BLaER1 (cell line): ENCODE results near the gene BMP7.

ENCODE experiments used
- H3K27ac ChIP-seq: shearing (Covaris generic); formaldehyde crosslinking; 2 replicates; pipeline ENCODE4 v1.8.1; 2022
- H3K27me3 ChIP-seq: shearing (Covaris generic); formaldehyde crosslinking; 2 replicates; pipeline ENCODE4 v1.8.1; 2022
- H3K36me3 ChIP-seq: shearing (Covaris generic); formaldehyde crosslinking; 2 replicates; pipeline ENCODE4 v1.8.1; 2022
- H3K4me1 ChIP-seq: shearing (Covaris generic); formaldehyde crosslinking; 2 replicates; pipeline ENCODE4 v1.8.1; 2022
- H3K4me2 ChIP-seq: shearing (Covaris generic); formaldehyde crosslinking; 2 replicates; pipeline ENCODE4 v1.8.1; 2022
- H3K4me3 ChIP-seq: shearing (Covaris generic); formaldehyde crosslinking; 2 replicates; pipeline ENCODE4 v1.8.1; 2022
- H3K9ac ChIP-seq: shearing (Covaris generic); formaldehyde crosslinking; 2 replicates; pipeline ENCODE4 v1.8.1; 2022
- H3K9me3 ChIP-seq: shearing (Covaris generic); formaldehyde crosslinking; 2 replicates; pipeline ENCODE4 v1.8.1; 2022
- H4K20me1 ChIP-seq: shearing (Covaris generic); formaldehyde crosslinking; 2 replicates; pipeline ENCODE4 v1.8.1; 2022
- Cebpa-rat ChIP-seq: shearing (Covaris generic); IDR thresholded peaks from 2 replicates; pipeline ENCODE4 v1.8.1; 2022

Gene BMP7

GRCh38 chr20:57210054-57210910, 56.2 kb downstream of the BMP7 start:
- Histone ChIP-seq H3K4me1 (peaks cover 19% of the 10 kb centered on the region), H3K36me3 (no peaks in the 10 kb centered on the region), H3K9ac (no peak overlapping the region), H3K4me2 (no peak overlapping the region), H3K4me3 (no peak overlapping the region), H3K27ac (no peak overlapping the region), H3K9me3 (peaks cover 7% of the 10 kb centered on the region), H3K27me3 (peaks cover 20% of the 10 kb centered on the region; the same call in 1 of the 2 replicates), H4K20me1 (no peaks in the 10 kb centered on the region)
- TF ChIP-seq Cebpa-rat = no peak

- Histone ChIP-seq H3K9me3 (peaks cover 7% of the 10 kb centered on the region), H3K4me3 (no peak overlapping the region), H3K4me1 (peaks cover 15% of the 10 kb centered on the region), H3K36me3 (no peaks in the 10 kb centered on the region), H3K27me3 (peaks cover 20% of the 10 kb centered on the region; the same call in 1 of the 2 replicates), H3K4me2 (no peak overlapping the region), H4K20me1 (no peaks in the 10 kb centered on the region), H3K27ac (no peak overlapping the region), H3K9ac (no peak overlapping the region)
- no peak for TF ChIP-seq Cebpa-rat
These were observed 57.0 kb downstream of the BMP7 start for GRCh38 chr20:57209413-57209812.

GRCh38 chr20:57208198-57208597, 58.2 kb downstream of the BMP7 start:
- Histone ChIP-seq H3K27me3 (peaks cover 16% of the 10 kb centered on the region; the same call in 1 of the 2 replicates), H3K4me1 (peaks cover 15% of the 10 kb centered on the region), H3K4me2 (no peak overlapping the region), H3K36me3 (no peaks in the 10 kb centered on the region), H3K27ac (no peak overlapping the region), H3K9me3 (peaks cover 7% of the 10 kb centered on the region), H4K20me1 (no peaks in the 10 kb centered on the region), H3K9ac (no peak overlapping the region), H3K4me3 (no peak overlapping the region)
- no peak for TF ChIP-seq Cebpa-rat

GRCh38 chr20:57207251-57207650, 59.2 kb downstream of the BMP7 start:
- Histone ChIP-seq H3K4me2 (no peak overlapping the region), H3K9me3 (peaks cover 7% of the 10 kb centered on the region), H3K27ac (no peak overlapping the region), H4K20me1 (no peaks in the 10 kb centered on the region), H3K36me3 (no peaks in the 10 kb centered on the region), H3K4me3 (no peak overlapping the region), H3K9ac (no peak overlapping the region), H3K4me1 (peaks cover 5% of the 10 kb centered on the region), H3K27me3 (peaks cover 8% of the 10 kb centered on the region; the same call in 1 of the 2 replicates)
- TF ChIP-seq Cebpa-rat = no peak

- H3K36me3 ChIP-seq = no peaks in the 10 kb centered on the region
- no peak overlapping the region for H3K4me3 ChIP-seq
- no peak overlapping the region for H3K27ac ChIP-seq
- no peaks in the 10 kb centered on the region for H3K27me3 ChIP-seq
- H3K9ac ChIP-seq = no peak overlapping the region
- H4K20me1 ChIP-seq = no peaks in the 10 kb centered on the region
- H3K4me1 ChIP-seq = 0 out of 2 replicates have a peak, but pooled peaks cover 5% of the 10 kb centered on the region
- TF ChIP-seq Cebpa-rat = no peak
- H3K9me3 ChIP-seq = peaks cover 7% of the 10 kb centered on the region
- H3K4me2 ChIP-seq = no peak overlapping the region
These were observed 60.7 kb downstream of the BMP7 start for GRCh38 chr20:57205606-57206219.

GRCh38 chr20:57203986-57204385, 62.5 kb downstream of the BMP7 start:
- no peak for TF ChIP-seq Cebpa-rat
- Histone ChIP-seq H3K4me3 (no peak overlapping the region), H3K27me3 (no peaks in the 10 kb centered on the region), H3K36me3 (no peaks in the 10 kb centered on the region), H3K9ac (no peak overlapping the region), H4K20me1 (no peaks in the 10 kb centered on the region), H3K9me3 (peaks cover 7% of the 10 kb centered on the region), H3K4me1 (peaks cover 14% of the 10 kb centered on the region), H3K4me2 (no peak overlapping the region), H3K27ac (no peak overlapping the region)

- Histone ChIP-seq H3K9me3 (peaks cover 7% of the 10 kb centered on the region), H3K4me3 (no peak overlapping the region), H3K36me3 (no peaks in the 10 kb centered on the region)
These were observed 63.2 kb downstream of the BMP7 start for GRCh38 chr20:57203204-57203603.

GRCh38 chr20:57202309-57202708, 64.1 kb downstream of the BMP7 start:
- Histone ChIP-seq H3K4me2 (no peak overlapping the region), H3K4me1 (peaks cover 26% of the 10 kb centered on the region), H4K20me1 (no peaks in the 10 kb centered on the region), H3K27ac (no peak overlapping the region), H3K9ac (no peak overlapping the region), H3K9me3 (peaks cover 4% of the 10 kb centered on the region), H3K4me3 (no peak overlapping the region), H3K27me3 (no peaks in the 10 kb centered on the region), H3K36me3 (no peaks in the 10 kb centered on the region)
- no peak for TF ChIP-seq Cebpa-rat

More at GRCh38 chr20:57203204-57203603, 63.2 kb downstream of the BMP7 start:
- no peak for TF ChIP-seq Cebpa-rat
- Histone ChIP-seq H3K27ac (no peak overlapping the region), H3K4me1 (peaks cover 20% of the 10 kb centered on the region), H3K9ac (no peak overlapping the region), H3K4me2 (no peak overlapping the region), H4K20me1 (no peaks in the 10 kb centered on the region), H3K27me3 (no peaks in the 10 kb centered on the region)

GRCh38 chr20:57200882-57201695, 65.4 kb downstream of the BMP7 start:
- no peak overlapping the region for H3K4me3 ChIP-seq
- no peaks in the 10 kb centered on the region for H3K27me3 ChIP-seq
- no peaks in the 10 kb centered on the region for H4K20me1 ChIP-seq
- peaks cover 29% of the 10 kb centered on the region for H3K4me1 ChIP-seq
- H3K36me3 ChIP-seq = no peaks in the 10 kb centered on the region
- no peak overlapping the region for H3K4me2 ChIP-seq
- H3K27ac ChIP-seq = no peak overlapping the region
- no peak for TF ChIP-seq Cebpa-rat
- H3K9me3 ChIP-seq = no peaks in the 10 kb centered on the region
- no peak overlapping the region for H3K9ac ChIP-seq
